Activated CD8-positive, alpha-beta memory T cell treated with anti-CD3 and anti-CD28 coated beads, Interleukin-2, amount 10 ng/mL, durations not matched to agents 7 days and 5 days (primary cell): ENCODE measurements around the gene STARD13. TPM values are rescaled to one million over a fixed set of nuclear protein-coding genes. Genes with fewer than 3 reads are reported as not detected.

Experiments
- ATAC-seq: fragments of 150-1000 bp; cut with Tn5 transposase; one replicate; pipeline ENCODE4 v1.10.0; 2021; ENCODE audit warnings: moderate library complexity
- CTCF ChIA-PET: fragments of 350-600 bp; sonication (Branson Sonifier 250); formaldehyde crosslinking; loops from one replicate; lab custom pipeline; 2021; ENCODE audit warnings: antibody characterized with exemption; lab: Charles Lee
- DNase-seq: peaks from one replicate; pipeline ENCODE4 v3.0.0-alpha.2; 2020
- H3K27ac Mint-ChIP-seq: one replicate; pipeline ENCODE4 v1.8.0; 2021; ENCODE audit warnings: mild to moderate bottlenecking, mixed read lengths
- H3K27me3 Mint-ChIP-seq: one replicate; pipeline ENCODE4 v1.8.0; 2021; ENCODE audit warnings: mixed read lengths
- H3K36me3 Mint-ChIP-seq: one replicate; pipeline ENCODE4 v1.8.0; 2021; ENCODE audit warnings: mild to moderate bottlenecking, mixed read lengths
- H3K4me1 Mint-ChIP-seq: one replicate; pipeline ENCODE4 v1.8.0; 2021; ENCODE audit warnings: mixed read lengths
- H3K4me3 Mint-ChIP-seq: one replicate; pipeline ENCODE4 v1.8.0; 2021; ENCODE audit warnings: mild to moderate bottlenecking, moderate library complexity, mixed read lengths
- H3K9me3 Mint-ChIP-seq: one replicate; pipeline ENCODE4 v1.8.0; 2022; ENCODE audit warnings: low read depth, mixed read lengths
- total RNA-seq, 2 experiments: library from RNA; stranded (reverse); gene quantifications; one replicate each; pipeline ENCODE4 v1.2.3, GENCODE V29; 2021

STARD13 gene
- total RNA-seq, 2 experiments from 2014 or later = 1.2 to 1.5 TPM

DNA sequence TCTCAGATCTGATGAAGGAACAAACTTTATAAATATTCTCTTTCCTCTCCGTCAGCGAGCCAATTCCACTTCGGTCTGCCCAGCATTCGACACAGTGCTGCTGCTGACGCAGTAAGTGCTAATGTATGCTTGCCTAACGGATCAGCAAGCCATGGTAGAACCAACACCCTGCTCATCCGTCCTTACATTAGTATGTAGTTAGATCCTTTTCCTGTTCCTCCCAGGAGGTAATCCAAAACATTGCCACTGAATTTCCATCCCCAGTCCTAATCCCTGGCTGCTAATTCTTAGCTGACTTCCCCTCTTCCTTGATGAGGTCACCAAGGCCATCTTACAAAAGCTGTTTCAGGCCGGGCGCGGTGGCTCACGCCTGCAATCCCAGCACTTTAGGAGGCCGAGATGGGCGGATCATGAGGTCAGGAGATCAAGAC is 88.0 kb downstream of the STARD13 start:
- CTCF ChIA-PET = no interaction called here
- Mint-ChIP-seq H3K27ac (no peak overlapping the region), H3K27me3 (peaks cover 19% of the 10 kb centered on the region)

DNA sequence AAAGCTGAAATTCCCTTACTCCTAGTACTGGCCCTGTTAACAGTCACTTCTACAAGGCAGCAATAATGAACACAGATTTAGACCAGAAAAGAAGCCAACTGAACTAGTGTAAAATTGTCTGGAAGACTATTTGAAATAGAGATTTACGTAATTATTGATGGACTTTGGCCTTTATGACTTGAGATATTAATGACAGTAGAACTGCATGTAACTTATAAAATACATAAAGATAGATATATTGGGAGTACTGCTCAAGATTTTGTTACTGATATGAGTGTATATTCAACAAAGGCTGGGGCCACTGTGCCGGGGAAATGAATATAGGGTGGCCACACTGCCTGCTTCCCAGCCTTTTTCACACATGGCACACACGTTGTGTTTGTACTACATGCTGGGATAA is 88.8 kb downstream of the STARD13 start:
- ATAC-seq (no peak), DNase-seq (no peak)
- peaks cover 6% of the 10 kb centered on the region for H3K4me1 Mint-ChIP-seq
- no peaks in the 10 kb centered on the region for H3K36me3 Mint-ChIP-seq
- no peaks in the 10 kb centered on the region for H3K9me3 Mint-ChIP-seq
- no peak overlapping the region for H3K27ac Mint-ChIP-seq
- H3K4me3 Mint-ChIP-seq = no peak overlapping the region
- peaks cover 16% of the 10 kb centered on the region for H3K27me3 Mint-ChIP-seq
- CTCF ChIA-PET = no interaction called here

More for the DNA sequence above, 88.0 kb downstream of the STARD13 start:
- Mint-ChIP-seq H3K36me3 (peaks cover 2% of the 10 kb centered on the region), H3K4me3 (no peak overlapping the region), H3K9me3 (no peaks in the 10 kb centered on the region), H3K4me1 (peaks cover 6% of the 10 kb centered on the region)
- ATAC-seq (no peak), DNase-seq (no peak)

DNA sequence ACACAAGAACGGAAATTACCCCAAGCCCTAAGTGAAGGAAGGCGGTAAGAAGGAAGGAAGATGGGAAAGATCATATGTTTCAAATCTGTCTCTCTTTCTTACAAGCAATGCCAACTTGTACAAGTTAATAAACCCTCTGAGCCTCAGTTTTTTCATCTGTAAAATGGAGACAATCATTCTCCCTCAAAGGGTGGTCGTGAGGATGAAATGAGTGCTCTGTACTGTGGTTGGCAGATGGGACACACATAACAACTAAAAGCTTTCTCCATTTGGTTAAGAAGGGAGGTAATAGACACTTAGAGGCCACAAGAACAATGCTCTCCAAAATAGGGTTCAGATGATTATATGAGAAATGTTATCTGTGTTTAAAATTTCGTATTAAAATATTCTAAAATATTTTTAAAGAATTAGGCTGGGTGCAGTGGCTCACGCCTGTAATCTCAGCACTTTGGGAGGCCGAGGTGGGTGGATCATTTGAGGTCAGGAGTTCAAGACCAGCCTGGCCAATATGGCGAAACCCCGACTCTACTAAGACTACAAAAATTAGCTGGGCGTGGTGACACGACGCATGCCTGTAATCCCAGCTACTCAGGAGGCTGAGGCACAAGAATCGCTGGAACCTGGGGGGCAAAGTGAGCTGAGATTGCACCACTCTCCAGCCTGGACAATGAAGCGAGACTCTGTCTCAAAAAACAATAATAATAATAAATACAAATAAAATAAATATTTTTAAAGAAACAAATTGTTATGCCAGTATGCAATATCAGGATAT is 89.7 kb downstream of the STARD13 start:
- DNase-seq = no peak
- Mint-ChIP-seq H3K27me3 (peaks cover 18% of the 10 kb centered on the region), H3K36me3 (no peaks in the 10 kb centered on the region), H3K4me1 (peaks cover 6% of the 10 kb centered on the region), H3K9me3 (no peaks in the 10 kb centered on the region), H3K27ac (no peak overlapping the region), H3K4me3 (no peak overlapping the region)
- ATAC-seq = no peak
- CTCF ChIA-PET = interaction anchor here (0.6 kb wide), 1 partner anchor 12 kb away, joined by 3 read pairs; no protein-coding TSS in a partner anchor

DNA sequence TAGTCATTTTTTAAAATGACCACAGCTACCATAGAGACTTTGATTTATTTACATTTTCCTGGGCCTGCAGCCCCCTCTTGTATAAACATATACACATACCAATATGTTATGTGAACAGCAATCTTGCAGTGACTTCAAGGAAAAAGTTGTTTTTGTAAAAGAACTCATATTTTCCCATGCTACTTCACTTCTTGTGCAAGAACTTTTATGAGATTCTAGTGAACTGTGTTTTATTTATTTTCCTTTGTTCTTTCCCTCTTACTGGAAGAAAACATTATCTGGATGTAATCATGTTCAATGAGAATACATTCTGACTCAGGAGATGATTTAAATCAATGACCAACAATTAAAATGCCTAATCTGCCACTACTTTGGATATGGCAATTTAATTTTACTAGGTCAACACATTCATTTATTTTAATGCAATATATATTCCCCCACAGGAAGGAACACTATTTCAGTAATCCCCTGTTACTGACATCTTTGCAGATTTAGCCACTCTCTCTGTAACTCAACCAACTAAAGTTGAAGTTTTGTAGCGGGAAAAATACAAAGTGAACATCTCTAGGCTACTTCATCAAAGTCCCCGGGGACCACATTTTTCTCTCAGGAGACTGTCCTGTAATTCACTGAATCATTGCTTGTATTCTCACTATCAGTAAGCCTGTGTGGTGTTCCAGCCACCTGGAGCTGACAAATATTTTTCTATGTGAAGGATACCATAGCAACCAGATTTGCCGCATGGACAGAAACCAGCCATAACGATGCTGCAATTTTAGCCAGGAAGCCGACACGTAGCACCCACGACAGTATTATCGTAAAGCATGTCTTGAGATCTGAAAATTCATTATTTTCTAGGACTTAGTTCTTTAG is 90.5 kb downstream of the STARD13 start:
- Mint-ChIP-seq H3K4me3 (no peak overlapping the region), H3K27me3 (peaks cover 18% of the 10 kb centered on the region), H3K9me3 (no peaks in the 10 kb centered on the region), H3K27ac (no peak overlapping the region), H3K4me1 (peaks cover 6% of the 10 kb centered on the region), H3K36me3 (no peaks in the 10 kb centered on the region)
- DNase-seq = no peak
- ATAC-seq = no peak
- CTCF ChIA-PET = no interaction called here

DNA sequence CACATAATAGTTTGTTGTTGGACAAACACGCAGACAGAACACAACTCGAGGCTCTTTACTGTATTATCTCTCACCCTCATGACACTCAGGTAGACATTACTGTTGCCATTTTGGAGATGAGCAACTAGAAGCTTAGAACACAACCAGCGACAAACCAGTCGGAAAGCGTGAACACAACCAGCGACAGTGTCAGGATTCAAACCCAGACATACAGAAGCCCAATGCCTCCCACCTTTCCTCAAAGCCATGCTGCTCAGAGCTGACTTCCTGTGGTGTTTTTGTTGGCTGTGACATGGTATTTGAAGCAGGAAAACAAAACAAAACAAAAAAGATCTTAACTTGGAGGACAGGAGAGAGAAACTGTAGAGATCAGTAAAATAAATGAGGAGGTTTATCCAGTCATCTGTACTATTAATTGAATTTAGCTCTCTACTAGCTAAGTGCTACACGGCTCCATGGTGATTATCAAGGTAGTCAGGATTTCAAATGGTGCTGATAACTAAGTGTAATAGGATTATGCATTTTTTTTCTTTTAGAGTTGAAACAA is 92.1 kb downstream of the STARD13 start:
- Mint-ChIP-seq H3K27me3 (peaks cover 18% of the 10 kb centered on the region), H3K4me1 (peaks cover 7% of the 10 kb centered on the region), H3K27ac (no peak overlapping the region), H3K9me3 (no peaks in the 10 kb centered on the region), H3K36me3 (no peaks in the 10 kb centered on the region), H3K4me3 (no peak overlapping the region)
- no peak for ATAC-seq
- CTCF ChIA-PET = no interaction called here
- no peak for DNase-seq

DNA sequence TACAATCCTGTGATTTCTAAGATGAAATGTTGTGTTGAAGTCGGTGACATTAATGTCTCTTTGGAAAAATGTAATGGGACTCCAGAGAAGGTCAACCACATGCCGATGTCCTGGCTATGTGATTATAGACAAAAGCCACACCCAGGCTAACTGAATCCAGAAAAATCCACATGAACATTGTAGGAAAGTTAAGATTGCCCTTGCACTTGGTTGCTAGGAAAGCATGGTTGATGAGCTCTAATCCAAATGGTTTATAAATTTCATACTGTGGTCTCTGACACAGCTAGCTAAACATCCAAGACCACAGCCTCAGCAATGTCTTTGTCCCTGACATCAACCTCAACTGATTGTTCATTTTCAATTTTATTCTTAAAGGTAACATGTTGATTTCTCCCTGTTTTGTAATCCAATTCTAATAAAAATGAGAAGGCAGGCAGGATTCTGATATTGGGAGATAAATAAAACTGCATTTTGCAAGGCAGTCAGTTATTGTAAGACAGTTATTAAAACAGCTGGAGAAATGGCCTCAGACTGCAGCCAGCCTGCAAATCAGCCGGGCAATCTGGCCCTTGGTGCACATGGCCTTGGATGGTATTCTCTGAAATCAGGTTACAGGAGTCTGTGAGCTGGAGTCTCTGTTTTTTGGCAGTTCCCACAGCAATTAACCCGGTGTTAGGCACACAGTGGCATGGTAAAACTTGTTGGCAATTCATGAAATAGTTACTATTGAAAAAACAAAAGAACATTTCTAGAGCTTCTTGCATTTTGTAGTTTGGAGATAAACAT is 93.9 kb downstream of the STARD13 start:
- no peaks in the 10 kb centered on the region for H3K9me3 Mint-ChIP-seq
- no peaks in the 10 kb centered on the region for H3K36me3 Mint-ChIP-seq
- ATAC-seq (no peak), DNase-seq (no peak)
- no peak overlapping the region for H3K27ac Mint-ChIP-seq
- no peak overlapping the region for H3K4me3 Mint-ChIP-seq
- H3K27me3 Mint-ChIP-seq = peaks cover 18% of the 10 kb centered on the region
- peaks cover 15% of the 10 kb centered on the region for H3K4me1 Mint-ChIP-seq
- CTCF ChIA-PET = no interaction called here

DNA sequence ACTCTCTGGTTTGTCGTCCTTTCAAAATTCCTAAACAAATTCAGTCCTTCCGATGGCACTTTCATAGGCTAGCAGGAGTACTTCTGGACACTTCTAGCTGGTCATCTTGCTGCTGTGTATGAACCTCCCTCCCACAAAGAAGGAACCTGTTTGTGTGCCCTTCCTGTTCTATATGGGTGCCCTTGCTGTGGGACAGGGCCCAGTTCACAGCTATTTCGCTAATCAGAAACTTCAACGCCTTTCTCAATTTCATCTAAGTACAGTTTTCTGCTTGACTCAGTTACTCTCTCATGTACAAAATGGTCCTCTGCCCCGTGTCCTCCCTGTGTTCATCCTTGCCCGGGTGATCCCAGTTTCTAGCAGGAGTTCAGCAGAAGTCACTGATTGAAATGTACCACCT is 96.1 kb downstream of the STARD13 start:
- no peak for ATAC-seq
- Mint-ChIP-seq H3K4me1 (peaks cover 15% of the 10 kb centered on the region), H3K27me3 (peaks cover 10% of the 10 kb centered on the region), H3K4me3 (no peak overlapping the region), H3K36me3 (no peaks in the 10 kb centered on the region), H3K27ac (no peak overlapping the region), H3K9me3 (no peaks in the 10 kb centered on the region)
- DNase-seq = no peak
- CTCF ChIA-PET = no interaction called here

DNA sequence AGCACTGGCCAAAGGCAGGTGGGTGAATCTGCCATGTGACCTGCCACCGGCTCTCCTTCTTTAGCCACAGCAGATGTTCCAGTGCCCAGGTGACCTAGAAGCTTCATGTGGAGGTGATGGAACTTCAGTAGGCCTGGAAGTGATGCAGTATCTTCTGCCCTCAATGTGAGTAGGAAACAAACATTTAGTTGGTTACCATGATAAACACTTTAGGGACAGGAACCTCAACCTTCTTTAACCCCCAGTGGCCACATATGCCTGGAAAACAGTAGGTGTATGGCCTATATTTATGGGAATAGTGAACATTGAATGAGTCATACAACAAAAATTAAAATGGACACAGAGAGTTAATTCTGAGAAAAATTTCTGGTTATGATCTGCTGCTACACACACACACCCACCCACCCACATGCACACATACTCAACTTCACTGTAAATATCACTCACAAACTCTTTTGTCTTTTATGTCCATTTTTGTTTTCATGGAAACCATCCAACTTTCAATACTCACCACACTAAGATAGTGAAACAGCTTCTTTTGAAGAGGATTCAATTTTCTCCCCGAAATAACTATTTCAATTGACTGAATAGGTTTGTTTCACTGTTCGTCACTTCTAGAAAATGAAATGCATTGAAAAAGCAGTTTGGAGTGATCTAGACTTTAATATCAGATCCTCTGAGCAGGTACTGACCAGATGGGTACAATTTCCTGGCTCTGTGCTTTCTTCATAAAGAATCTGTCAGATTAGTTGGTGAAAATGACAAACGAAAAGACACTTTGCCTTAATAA is 97.3 kb downstream of the STARD13 start:
- no peaks in the 10 kb centered on the region for H3K9me3 Mint-ChIP-seq
- ATAC-seq (no peak), DNase-seq (no peak)
- no peak overlapping the region for H3K4me3 Mint-ChIP-seq
- H3K27ac Mint-ChIP-seq = no peak overlapping the region
- peaks cover 11% of the 10 kb centered on the region for H3K27me3 Mint-ChIP-seq
- H3K4me1 Mint-ChIP-seq = peaks cover 12% of the 10 kb centered on the region
- CTCF ChIA-PET = no interaction called here
- no peaks in the 10 kb centered on the region for H3K36me3 Mint-ChIP-seq

DNA sequence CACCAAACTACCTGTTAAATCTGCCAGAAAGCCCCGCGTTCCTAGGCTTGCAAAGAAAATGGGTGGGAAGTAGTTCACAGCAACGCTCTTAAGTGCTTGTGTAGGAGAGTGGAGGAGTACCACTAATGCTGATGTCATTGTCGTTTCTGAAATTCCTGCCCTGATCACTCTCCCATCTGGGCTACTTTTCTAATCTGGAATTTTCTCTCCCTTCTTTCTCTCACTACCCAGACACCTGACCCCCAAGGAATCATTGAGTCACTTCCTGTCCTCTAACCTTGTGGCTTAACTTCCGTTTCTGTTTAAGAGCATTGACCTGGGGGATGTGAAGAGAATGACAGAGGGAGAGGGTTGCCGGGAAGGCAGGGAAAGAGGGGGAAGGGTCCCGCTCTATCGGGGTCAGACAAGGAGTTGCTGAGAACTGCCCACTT is 98.7 kb downstream of the STARD13 start:
- H3K36me3 Mint-ChIP-seq = no peaks in the 10 kb centered on the region
- CTCF ChIA-PET = no interaction called here
- no peaks in the 10 kb centered on the region for H3K9me3 Mint-ChIP-seq
- no peak for DNase-seq
- H3K4me1 Mint-ChIP-seq = peaks cover 10% of the 10 kb centered on the region
- no peak overlapping the region for H3K4me3 Mint-ChIP-seq
- ATAC-seq = no peak
- peaks cover 12% of the 10 kb centered on the region for H3K27me3 Mint-ChIP-seq
- H3K27ac Mint-ChIP-seq = peak overlapping the region; percentile 3

DNA sequence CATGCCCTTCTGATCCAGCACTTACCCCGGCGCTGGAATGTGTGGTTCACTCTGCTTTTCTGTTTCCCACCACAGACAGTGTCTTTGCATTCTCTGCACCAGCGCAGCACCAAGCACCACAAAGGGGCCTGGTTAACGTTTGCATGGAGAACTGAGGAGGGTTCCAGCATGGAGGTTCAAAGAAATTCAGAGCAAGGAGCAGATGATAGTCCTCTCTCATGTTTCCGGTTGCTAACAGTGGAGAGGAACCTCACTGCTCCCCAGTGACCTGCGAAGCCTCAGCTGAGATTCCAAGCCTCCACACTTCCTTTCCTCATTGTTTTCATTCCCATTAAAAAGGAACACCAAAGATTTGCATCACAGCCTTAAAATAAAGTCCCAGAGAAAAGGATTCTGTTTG is 99.7 kb downstream of the STARD13 start:
- CTCF ChIA-PET = no interaction called here

DNA sequence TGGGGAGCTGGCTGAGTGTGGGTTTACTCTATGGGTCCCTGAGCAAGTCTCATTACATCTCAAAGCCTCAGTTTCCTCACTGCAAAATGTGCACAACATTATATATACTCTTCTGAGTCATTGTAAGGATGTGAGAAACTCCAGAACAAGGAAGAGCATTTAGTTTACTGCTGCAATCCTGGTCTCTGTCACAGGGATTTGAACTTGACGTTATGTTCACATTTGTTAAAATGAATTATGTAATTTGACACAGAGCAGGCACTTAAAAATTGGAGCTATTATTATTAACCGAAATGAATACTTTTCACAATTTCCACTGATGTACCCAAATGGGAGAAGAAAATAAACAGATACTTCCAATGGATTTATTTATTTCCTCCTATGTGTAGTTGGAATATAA is 101.0 kb downstream of the STARD13 start:
- peaks cover 15% of the 10 kb centered on the region for H3K27me3 Mint-ChIP-seq
- peaks cover 10% of the 10 kb centered on the region for H3K4me1 Mint-ChIP-seq
- ATAC-seq (no peak), DNase-seq (no peak)
- no peaks in the 10 kb centered on the region for H3K36me3 Mint-ChIP-seq
- no peak overlapping the region for H3K4me3 Mint-ChIP-seq
- H3K27ac Mint-ChIP-seq = no peak overlapping the region
- CTCF ChIA-PET = no interaction called here
- no peaks in the 10 kb centered on the region for H3K9me3 Mint-ChIP-seq

More for the DNA sequence above, 99.7 kb downstream of the STARD13 start:
- Mint-ChIP-seq H3K4me3 (no peak overlapping the region), H3K27ac (no peak overlapping the region), H3K36me3 (no peaks in the 10 kb centered on the region), H3K4me1 (peaks cover 10% of the 10 kb centered on the region), H3K27me3 (peaks cover 12% of the 10 kb centered on the region), H3K9me3 (no peaks in the 10 kb centered on the region)
- ATAC-seq (no peak), DNase-seq (no peak)

DNA sequence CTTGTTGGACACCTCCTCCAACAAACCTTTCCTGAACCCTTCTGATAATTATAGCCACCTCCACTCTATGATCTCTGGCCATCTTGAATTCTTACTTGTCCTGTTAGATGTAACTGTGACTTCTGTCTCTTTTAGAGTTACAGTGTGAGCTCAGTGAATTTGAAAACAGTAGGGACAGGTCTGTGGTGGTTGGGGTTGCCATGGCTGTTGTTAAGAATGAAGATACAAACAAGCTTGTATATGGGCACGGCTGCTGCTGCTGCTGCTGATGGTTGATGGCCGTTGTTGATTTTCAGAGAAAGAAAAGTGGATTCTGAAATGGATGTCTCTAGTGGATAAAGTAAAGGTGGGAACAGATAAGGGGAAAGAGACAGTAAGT is 101.5 kb downstream of the STARD13 start:
- H3K27ac Mint-ChIP-seq = no peak overlapping the region
- no peaks in the 10 kb centered on the region for H3K9me3 Mint-ChIP-seq
- ATAC-seq (no peak), DNase-seq (no peak)
- no peaks in the 10 kb centered on the region for H3K36me3 Mint-ChIP-seq
- H3K4me1 Mint-ChIP-seq = peaks cover 10% of the 10 kb centered on the region
- H3K27me3 Mint-ChIP-seq = peaks cover 15% of the 10 kb centered on the region
- no peak overlapping the region for H3K4me3 Mint-ChIP-seq
- CTCF ChIA-PET = no interaction called here
